Right kidney (tissue), 9 donors: Measurements from ENCODE around the gene MCEE.
"Not testable (repeated sequence)": the region's sequence is repeated elsewhere in the genome, so short reads cannot be mapped to it uniquely, and the experiment has no call there.

Source experiments
- DNase-seq: peaks from one replicate; pipeline ENCODE4 v3.0.0-alpha.2; 2016
- long read RNA-seq, 8 donors: transcript quantifications; one replicate each; lab custom pipeline, GENCODE V29; 2026

MCEE gene
- long read RNA-seq, donor 1, transcript MCEE-201 (3 exons, 835 nt), result major isoform, 18 of 41 reads
- long read RNA-seq, donor 1, partial matches to known transcripts, result 8 of 41 reads
- long read RNA-seq, donor 1, other reads (novel, unspliced or antisense), result 13 of 41 reads
- long read RNA-seq, donor 2, transcript MCEE-201 (3 exons, 835 nt), result major isoform, 7 of 15 reads
- long read RNA-seq, donor 2, partial matches to known transcripts, result 8 of 15 reads
- long read RNA-seq, donor 2, other reads (novel, unspliced or antisense), result 0 of 15 reads
- long read RNA-seq, donor 3, partial matches to known transcripts, result 54 of 64 reads
- long read RNA-seq, donor 3, other reads (novel, unspliced or antisense), result 5 of 64 reads
- long read RNA-seq, donor 4, transcript MCEE-201 (3 exons, 835 nt), result major isoform, 9 of 16 reads
- long read RNA-seq, donor 4, partial matches to known transcripts, result 7 of 16 reads
- long read RNA-seq, donor 4, other reads (novel, unspliced or antisense), result 0 of 16 reads
- long read RNA-seq, donor 5, transcript MCEE-201 (3 exons, 835 nt), result major isoform, 12 of 128 reads
- long read RNA-seq, donor 5, partial matches to known transcripts, result 88 of 128 reads
- long read RNA-seq, donor 5, other reads (novel, unspliced or antisense), result 28 of 128 reads
- long read RNA-seq, donor 6, transcript MCEE-201 (3 exons, 835 nt), result major isoform, 12 of 24 reads
- long read RNA-seq, donor 6, partial matches to known transcripts, result 7 of 24 reads
- long read RNA-seq, donor 6, other reads (novel, unspliced or antisense), result 5 of 24 reads
- long read RNA-seq, donor 7, transcript MCEE-201 (3 exons, 835 nt), result major isoform, 9 of 22 reads
- long read RNA-seq, donor 7, partial matches to known transcripts, result 12 of 22 reads
- long read RNA-seq, donor 7, other reads (novel, unspliced or antisense), result 0 of 22 reads
- long read RNA-seq, donor 8, transcript MCEE-201 (3 exons, 835 nt), result major isoform, 7 of 7 reads
- long read RNA-seq, donor 8, partial matches to known transcripts, result 0 of 7 reads
- long read RNA-seq, donor 8, other reads (novel, unspliced or antisense), result 0 of 7 reads

DNA sequence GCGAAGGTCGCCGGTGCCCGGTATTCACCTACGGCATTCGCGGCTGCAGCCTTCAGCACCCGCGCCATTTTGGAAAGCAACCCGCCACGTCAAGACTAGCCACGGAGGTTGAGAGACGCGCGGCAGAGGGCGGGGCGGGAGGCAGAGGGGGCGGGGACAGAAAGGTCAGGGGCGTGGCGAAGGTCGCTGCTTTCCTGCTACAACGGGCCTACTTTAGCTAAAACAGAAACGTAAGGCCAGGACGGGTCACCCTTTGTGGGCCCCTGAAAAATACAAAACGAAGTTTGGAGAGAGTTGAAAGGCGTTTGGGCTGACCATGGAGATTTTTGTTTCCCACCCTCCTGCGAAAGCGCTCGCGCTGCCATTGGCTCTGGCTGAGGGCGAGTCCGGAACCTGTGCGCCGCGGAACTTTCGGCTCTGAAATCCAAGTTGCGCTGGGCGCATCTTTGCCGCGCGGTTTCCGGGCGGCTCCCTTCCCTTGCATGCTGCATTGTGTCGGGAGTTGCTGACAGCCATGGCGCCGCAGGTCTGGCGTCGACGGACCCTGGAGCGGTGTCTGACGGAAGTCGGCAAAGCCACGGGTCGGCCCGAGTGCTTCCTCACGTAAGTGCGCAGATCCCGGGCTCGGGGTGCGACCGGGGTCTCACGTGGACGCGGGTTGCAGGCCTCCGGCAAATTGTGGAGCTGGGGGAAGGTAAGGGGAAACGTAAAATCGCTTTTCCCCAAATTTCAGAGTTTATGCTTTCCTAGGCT is at the start of gene MCEE, which contains the start of gene MPHOSPH10:
Gene MCEE, minus strand, starts transcription at position 78 of the 753 bp plus-strand sequence. Its CDS starts 10 bp downstream, at position 68.
Gene MPHOSPH10, plus strand, starts transcription at position 483 of the 753 bp plus-strand sequence. Its CDS starts 32 bp downstream, at position 515.
- DNase-seq, result peak; percentile 95

DNA sequence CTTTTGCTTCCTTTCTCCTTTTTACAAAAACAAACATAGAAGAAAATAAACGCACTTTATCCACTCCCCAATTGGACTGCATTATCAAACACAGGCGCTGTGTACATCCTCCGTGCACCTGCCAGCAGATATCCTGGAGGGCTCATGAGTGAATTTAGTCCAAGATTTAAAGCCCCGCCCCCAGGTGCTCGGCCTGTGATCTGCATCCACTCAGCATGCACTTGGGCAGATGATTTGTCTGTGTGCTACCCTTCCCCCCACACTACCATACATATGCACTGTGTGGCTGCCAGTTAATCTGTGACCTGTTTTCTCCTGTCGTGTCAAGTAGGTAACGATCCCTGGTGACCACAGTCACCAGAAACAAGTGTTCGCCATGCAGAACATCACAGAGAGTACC is 48.8 kb upstream of the MCEE start:
- DNase-seq, result not testable (repeated sequence)

DNA sequence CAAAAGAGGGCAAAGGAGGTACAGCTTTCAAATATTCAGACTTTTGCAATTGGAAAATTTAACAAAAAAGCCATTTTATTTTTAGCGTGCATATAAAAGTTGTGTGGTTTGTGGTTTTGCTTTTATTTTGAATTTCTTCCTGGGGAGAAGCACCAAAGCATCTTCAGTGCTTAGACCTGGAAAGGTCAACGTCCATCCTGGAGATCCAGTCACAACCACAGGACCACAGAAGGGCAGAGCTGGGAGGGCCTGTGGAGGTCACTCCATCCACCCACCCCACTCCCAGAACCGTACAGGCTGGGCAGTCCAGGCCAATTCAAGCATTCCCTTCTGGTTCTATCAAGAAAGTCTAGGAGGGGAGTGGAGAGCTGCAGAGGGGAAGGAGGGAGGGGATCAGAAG is 44.2 kb upstream of the MCEE start:
- DNase-seq, result no peak

DNA sequence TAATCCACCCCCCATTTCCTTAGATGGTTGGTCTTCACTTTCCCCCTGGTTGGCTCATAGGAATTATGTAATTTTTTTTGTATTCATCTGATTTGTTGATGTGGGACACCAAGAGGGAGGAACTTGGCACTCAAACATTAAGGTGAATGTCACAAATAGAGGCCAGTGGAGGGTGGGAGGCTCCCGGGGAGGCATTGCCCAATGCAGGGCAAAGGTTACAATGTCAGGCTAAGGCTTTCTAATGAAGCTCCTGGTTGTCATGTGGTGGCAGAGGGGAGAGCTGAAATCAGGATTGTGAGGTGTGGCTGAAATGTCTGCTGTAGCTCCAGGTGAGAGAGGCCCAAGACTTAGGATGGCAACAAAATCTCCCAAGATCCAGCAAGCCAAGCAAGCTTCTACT is 43.1 kb upstream of the MCEE start:
- no peak for DNase-seq

DNA sequence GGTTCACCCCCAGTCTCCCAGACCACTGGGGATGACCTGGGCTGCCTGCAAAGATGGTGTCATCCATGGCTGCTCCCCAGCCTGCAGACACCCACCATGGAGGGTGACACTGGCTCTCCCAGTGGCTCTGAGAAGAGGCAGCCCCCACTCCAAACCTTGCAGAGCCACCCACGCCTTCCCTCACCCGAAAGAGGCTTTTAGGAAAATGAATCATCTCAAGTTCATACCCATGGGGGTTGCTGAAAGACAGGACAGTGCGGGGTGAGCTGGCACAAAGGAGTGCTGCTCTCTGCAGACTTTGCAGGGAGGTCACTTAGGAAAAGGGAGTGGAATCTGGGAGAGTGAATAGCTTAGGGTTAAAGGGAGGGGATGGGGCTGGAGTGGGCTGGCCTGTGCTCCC is 36.8 kb upstream of the MCEE start:
- no peak for DNase-seq

DNA sequence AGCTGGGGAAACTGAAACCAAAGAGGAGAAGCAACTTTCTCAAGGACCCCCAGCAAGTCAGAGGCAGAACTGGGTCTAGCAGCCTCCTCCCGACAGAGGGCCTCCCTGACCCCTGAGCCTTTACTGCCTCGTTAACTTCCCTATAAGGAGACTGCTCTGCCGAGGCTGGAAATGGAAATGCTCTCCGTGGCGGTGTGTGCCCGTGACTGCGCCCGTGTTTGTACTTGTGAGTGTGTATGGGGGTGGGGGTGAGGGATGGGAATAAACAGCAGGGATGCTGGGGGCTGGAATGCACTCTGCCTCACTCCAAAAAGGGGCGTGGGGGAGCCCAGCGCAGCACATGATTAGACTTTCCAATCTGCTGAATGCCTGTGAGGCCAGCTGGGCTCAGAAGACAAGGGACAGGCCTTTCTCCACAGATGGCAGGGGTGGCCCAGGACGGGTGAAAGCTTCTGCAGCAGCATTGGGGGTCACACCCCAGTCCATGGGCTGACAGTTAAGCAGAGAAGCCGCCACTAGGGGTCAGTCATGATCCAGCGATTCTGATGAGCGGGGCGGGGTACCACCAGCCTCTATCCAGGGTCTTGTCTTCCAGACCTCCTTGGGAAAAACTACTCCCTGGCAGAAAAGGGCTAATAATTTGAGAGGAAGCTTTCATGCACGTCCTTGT is 27.2 kb upstream of the MCEE start:
- DNase-seq, result peak; percentile 47

DNA sequence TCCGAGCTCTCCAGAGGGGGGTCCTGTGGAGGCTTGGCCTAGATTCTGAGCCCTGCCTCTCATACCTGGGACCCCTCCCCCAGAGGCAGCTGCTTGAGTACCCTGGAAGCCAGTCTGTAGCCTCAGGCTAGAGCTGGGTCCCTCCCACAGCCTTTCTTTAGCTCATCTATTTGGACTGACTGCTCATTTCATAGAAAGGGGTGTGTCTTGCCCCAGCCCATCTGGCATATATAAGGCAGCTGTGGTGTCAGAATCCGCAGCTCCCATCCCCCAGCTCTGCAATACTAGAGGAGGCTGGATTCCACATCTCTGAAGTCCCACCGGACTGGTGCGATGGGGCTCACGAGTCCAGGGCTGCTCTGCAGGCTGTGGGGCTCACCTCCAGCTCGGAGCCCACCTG is 26.5 kb upstream of the MCEE start:
- no peak for DNase-seq

DNA sequence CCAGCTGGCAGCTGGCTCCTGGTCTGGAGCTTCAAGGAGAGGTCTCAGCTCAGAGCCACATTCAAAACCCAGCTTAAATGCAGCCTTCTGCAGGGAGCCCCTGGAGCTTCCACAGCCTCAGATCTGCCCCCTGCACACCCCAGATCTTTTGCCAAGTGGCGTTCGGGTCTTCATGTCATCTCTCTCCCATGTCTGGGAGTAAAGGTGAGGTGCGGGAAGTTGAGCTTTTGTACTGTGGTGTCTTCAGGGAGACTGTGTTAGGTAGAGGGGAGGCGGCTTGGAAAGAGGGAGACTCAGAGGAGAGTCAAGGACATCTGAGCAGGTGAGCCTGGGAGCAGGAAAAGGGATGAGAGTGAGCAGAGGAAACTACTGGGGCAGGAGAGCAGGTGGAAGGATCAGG is 25.8 kb upstream of the MCEE start:
- DNase-seq, result no peak

DNA sequence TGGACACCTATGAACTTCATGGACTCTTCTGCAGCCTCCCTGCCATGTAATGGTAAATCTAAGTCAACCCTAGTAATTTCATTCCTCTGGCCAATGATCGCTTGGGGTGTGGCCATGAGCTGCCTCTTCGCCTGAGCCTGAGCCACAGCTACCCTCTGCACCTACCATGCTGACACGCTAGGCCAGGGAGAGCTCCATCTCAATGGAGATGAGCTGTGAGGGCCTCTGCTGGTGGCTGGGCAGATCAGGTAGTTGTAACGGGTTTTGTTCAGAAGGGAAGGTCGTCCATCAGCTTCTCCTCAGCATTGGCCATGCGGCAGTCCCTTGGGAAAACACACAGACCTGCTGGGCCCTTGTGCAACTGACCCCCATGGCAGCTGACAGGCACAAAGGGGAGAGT is 24.8 kb upstream of the MCEE start:
- DNase-seq, result no peak

DNA sequence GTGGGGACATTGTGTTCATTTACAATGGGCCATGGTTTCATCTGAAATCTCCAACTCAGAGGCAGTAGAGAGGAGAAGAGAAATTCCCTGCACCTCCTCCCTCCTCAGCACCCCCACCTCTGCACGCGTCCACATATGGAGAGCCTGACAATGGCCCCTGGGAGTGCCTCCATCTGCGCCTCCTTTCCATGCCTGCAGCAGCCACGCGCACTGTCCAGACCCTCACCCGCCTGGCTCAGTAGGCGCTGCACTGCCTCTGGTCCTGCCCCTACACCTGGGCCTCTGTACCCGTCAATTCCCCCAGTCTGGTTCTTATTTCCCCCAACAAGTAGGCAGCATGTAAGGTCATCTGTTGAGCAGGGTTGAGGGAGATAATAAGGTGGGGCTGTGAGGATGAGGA is 24.2 kb upstream of the MCEE start:
- DNase-seq, result no peak

DNA sequence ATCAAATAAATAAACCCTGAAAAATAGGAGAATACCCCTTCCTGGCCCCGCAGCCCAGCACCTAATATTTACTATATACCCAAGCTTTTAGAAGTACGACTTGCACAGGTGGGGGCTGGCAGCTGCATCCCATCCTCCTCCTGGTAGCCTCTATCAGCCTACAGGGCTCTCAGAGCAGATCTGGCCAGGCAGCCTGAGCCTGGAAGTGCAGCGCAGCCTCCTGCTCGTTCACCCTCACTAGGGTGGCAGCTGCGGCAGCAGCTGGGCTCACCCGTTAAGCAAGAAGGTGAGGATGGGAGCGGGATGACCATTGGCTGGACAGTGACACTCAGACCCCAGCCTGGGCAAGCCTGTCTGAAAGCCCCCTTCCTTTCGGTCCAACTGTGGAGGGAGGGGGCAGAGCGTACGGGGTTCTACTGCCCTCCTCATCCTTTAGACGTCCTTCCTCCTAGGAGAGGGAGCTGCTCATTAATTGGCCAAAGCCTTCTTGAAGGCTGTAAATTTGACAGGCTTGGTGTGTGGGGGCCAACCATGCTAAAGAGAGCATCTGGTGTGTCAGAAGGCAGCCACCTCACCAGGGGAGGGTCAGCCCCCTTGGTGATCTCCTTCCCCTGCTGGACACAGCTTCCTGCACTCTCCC is 23.7 kb upstream of the MCEE start:
- DNase-seq, result no peak

DNA sequence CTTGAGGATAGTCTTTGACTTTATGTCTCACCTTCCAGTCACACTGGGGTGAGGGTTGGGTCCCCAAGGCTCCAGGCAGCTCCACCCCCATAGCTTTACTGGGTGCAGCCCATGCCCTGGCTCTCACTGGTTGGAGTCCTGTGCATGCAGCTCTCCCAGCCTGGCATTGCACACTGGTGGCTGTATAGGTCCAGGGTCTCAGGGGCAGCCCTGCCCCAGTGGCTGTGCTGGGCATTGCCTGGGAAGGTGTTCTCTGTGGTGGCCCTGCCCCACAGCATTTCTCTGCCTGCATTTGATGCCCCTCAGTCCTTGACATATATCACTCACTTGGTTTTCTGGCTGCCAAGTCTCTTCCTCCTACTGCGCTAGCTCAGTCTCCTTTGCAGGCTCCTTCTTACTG is 21.6 kb upstream of the MCEE start:
- no peak for DNase-seq

DNA sequence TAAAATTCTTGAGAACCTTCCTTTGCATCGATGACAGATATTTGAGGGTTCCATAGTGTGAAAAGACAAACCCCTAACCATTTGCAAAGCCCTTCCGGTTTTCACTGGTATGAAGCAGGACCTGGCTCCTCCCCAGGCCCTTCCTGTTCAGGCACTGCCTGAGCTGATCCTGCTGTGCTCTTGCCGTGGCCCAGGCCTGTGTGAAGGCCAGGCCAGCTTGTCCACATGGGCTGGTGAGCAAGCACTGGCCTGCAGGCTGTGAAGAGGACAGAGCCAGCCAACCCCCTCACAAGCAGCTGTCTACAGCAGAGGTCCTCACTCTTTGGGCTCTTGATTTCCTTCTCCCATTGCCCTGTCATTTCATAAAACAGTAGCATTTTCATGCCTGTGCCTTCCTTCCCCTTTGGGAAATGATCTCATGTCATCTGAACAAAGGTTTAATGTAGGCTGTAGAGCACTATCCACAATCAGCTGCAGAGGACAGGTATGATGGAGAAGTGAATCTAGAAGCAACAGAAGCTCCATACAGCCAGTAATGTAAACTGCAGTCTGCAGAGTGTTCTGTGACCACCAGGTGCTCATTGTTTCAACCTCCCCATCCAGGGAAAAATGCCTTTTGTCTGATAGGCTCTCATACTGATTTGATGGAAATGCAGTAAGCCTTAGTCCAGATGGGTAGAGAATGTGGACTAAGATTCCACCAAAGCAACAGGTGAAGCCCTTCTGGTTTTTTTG is 20.2 kb upstream of the MCEE start:
- no peak for DNase-seq

DNA sequence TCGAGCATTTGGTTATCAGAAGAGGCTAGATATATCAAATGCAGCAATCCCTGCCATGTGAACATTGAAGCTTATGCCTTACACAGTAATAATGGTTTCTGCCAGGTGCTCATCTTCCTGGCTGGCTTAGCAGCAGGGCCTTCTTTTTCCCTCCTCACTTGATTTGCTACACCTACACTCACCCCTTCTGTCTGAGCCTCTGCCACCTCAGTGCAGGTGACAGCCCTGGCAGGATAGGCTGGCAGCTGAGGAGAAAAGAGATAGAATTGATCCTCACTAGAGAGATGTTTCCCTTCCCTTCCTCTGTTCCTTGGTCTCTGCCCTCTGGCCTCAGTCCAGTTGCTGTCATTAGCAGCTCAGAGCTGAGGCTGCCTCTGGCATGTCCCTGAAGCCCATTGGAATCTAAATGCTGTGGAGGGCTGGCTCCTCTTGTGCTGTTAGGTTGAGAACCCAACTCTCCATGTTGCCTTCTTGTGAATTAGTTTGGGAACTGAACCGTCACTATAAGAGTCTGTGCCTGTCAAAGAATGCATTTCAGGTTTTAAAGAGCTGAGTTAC is 18.6 kb upstream of the MCEE start:
- no peak for DNase-seq

DNA sequence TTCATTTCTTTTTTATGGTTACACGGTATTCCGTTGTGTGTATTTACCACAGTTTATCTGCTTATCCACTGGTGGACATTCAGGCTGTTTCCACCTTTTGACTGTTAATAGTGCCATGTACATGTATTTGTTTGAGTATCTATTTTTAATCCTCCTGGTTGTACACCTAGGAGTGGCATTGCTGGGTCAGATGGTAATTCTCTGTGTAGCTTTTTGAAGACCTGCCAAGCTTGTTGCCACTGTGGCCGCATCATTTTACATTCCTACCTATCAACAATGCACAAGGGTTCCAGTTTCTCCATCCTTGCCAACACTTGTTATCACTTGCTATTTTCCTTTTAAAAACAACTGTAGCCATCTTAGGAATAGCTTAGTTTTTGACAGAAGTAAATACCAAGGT is 13.8 kb upstream of the MCEE start:
- DNase-seq, result no peak

DNA sequence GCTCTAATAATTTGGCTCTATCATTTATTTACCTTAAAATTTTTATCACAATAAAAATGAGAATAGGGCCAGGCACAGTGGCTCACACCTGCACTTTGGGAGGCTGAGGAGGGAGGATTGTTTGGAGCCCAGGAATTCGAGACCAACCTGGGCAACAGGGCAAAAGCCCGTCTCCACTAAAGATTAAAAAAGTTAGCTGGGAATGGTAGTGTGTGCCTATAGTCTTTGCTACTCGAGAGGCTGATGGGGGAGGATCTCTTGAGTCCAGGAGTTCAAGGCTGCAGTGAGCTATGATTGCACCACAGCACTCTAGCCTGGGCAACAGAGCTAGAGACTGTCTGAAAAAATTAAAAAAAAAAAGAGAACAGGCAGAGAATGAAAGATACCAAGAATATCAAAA is 6.1 kb upstream of the MCEE start:
- no peak for DNase-seq

DNA sequence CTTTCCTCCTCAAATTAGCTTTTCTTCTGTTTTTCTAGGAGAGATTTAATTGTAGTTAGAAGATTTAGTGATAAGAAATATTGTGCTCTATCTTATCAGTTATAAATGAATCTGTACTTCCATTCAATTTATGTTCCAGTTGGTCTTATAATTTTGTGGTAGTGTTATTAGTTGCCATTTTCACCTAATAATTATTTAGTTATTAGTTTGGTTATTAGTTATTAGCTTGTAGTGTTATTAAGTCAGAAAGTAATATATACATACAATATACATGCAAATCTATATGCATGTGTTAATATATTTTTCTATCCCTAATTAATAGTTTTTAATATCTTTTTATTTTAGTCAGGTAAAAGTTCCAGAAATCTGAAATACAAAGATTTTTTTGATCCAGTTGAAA is 3.6 kb upstream of the MCEE start:
- DNase-seq, result no peak

DNA sequence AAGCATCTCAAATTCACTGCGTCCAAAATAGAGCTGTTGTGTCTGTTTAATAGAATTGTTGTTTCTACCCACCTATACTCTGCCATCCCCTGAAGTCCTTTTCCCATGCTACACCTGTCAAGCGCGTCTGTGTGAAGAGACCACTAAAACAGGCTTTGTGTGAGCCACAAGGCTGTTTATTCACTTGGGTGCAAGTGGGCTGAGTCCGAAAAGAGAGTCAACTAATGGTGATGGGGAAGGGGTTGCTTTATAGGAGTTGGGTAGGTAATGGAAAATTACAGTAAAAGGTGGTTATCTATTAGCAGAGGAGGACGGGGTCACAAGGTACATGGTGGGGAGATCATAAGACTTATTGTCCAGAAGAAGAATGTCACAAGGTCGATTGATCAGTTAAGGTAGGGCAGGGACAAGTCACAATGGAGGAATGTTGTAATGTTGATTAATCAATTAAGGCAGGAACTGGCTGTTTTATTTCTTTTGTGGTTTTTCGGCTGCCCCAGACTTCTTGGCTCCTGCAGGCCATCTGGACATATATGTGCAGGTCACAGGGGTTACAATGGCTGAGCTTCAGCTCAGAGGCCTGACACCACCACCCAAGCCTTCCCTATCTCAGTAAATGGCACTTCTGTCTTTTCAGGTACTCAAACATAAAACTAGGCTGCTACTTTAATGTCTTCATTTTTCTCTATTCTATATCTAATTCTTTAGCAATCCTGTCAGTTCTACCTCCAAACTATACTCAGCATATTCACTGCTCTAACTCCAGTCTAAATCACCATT is 1.5 kb upstream of the MCEE start:
- not testable (repeated sequence) for DNase-seq

DNA sequence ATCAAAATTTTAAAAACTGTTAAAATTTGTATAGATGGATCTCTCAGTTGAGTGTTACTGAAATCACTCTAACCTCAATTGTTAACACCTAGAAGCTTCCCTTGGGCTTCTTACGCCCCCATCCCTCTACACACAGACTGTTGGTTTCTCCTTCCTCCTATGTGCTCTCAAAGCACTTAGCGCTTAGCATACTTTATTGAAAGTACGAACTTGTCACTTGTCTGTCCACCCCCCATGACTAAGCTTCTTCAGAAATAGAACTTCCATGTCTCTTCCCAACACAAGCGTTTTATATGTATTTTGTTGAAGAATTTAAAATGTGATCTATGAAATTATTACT is 846 bp upstream of the MCEE start:
- no peak for DNase-seq

DNA sequence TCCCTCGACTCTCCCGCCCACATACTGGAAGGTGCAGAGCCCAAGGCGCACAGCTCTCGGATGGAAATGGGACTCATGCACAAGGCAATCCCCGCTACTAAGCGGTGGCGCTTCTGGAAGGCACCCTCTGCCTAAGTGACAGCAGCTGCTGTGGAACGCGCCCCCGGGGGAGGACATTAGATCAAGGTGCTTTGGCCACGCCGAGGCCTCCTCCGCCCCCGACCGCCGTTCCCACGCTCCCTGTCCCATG is 202 bp downstream of the MCEE start:
- peak; percentile 92 for DNase-seq
